PC-3 (cell line): ENCODE data around the gene PLEKHH1.

ENCODE experiments used
- EZH2 ChIP-seq: fragments of 300-600 bp; sonication (generic); IDR thresholded peaks from one replicate; pipeline ENCODE4 v1.6.1; 2017; ENCODE audit warnings: antibody characterized with exemption, mild to moderate bottlenecking, low read length; ENCODE audit not compliant: unreplicated experiment
- EZH2phosphoT487 ChIP-seq: fragments of 300-600 bp; sonication (generic); IDR thresholded peaks from 2 replicates; pipeline ENCODE4 v1.6.1; 2018; ENCODE audit warnings: mild to moderate bottlenecking, antibody characterized with exemption, low read length, borderline replicate concordance
- TF ChIP-seq, protein P1 (sequence below): fragments of 300-600 bp; sonication (generic); conservative IDR thresholded peaks from 2 replicates; pipeline ENCODE4 v1.5.1; 2017; ENCODE audit warnings: antibody characterized with exemption, low read depth, mild to moderate bottlenecking, low read length

DNA sequence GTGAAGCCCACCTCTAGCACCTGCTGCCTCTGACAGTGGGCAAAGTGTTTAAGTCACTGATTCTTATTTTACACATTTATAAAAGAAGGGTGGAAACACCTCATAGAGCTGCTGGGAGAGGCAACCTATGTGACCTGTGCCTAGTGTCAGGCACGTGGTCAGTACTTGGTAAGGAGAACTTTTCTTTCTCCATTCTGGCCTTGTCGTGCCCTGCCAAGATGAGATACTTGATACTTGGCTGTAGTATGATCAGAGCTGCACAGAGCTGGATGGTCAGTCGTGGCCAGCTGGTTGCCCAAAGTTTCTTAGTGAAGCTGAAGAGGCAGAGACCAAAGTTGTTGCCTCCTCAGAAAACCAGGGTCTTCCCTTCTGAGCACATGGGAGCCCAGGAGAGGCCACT is 24.6 kb downstream of the PLEKHH1 start:
- TF ChIP-seq, protein P1, sequence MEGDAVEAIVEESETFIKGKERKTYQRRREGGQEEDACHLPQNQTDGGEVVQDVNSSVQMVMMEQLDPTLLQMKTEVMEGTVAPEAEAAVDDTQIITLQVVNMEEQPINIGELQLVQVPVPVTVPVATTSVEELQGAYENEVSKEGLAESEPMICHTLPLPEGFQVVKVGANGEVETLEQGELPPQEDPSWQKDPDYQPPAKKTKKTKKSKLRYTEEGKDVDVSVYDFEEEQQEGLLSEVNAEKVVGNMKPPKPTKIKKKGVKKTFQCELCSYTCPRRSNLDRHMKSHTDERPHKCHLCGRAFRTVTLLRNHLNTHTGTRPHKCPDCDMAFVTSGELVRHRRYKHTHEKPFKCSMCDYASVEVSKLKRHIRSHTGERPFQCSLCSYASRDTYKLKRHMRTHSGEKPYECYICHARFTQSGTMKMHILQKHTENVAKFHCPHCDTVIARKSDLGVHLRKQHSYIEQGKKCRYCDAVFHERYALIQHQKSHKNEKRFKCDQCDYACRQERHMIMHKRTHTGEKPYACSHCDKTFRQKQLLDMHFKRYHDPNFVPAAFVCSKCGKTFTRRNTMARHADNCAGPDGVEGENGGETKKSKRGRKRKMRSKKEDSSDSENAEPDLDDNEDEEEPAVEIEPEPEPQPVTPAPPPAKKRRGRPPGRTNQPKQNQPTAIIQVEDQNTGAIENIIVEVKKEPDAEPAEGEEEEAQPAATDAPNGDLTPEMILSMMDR = no peak
- TF ChIP-seq EZH2 = no peak
- no peak for TF ChIP-seq EZH2phosphoT487
